Upper lobe of right lung (tissue), 1 donor: ENCODE data around the gene ENTPD6. TPM values are rescaled to one million over a fixed set of nuclear protein-coding genes. Genes with fewer than 3 reads are reported as not detected.

Source experiments
- ATAC-seq: fragments of 200-7000 bp; cut with Tn5 transposase; one replicate; pipeline ENCODE4 v1.9.1; 2020; ENCODE audit warnings: mild to moderate bottlenecking, moderate library complexity
- DNase-seq: peaks from one replicate; pipeline ENCODE4 v3.0.0-alpha.2; 2020
- H3K27ac ChIP-seq: fragments of 200-600 bp; one replicate; pipeline ENCODE4 v1.8.0; 2022
- H3K27me3 ChIP-seq: fragments of 200-600 bp; one replicate; pipeline ENCODE4 v1.8.0; 2022; ENCODE audit warnings: mild to moderate bottlenecking
- H3K36me3 ChIP-seq: fragments of 200-600 bp; one replicate; pipeline ENCODE4 v1.8.0; 2022
- H3K4me1 ChIP-seq: fragments of 200-600 bp; one replicate; pipeline ENCODE4 v1.8.0; 2022
- H3K4me3 ChIP-seq: fragments of 200-600 bp; one replicate; pipeline ENCODE4 v1.8.0; 2022; ENCODE audit warnings: mild to moderate bottlenecking
- H3K9me3 ChIP-seq: fragments of 200-600 bp; one replicate; pipeline ENCODE4 v1.8.0; 2022
- intact Hi-C: fragments of 100-400 bp; cut with DNase I; formaldehyde crosslinking; loops from one replicate; pipeline ENCODE4 v1.11.0; 2022
- total RNA-seq: library from RNA; stranded (reverse); fragmentation: NEBNext Ultra II Directional; extraction: Animal tissue kit (Norgen Biotek cat#: 25700); gene quantifications from one replicate; pipeline ENCODE4 v1.2.1, GENCODE V29; 2021
- TF ChIP-seq, protein P1 (sequence below): fragments of 200-600 bp; IDR thresholded peaks from one replicate; pipeline ENCODE4 v1.8.0; 2022; ENCODE audit warnings: antibody characterized with exemption
- donor health status: DM: no; HTN: yes; CAD: no; lungs with severe emphysema.

The ENTPD6 gene
- total RNA-seq, 1 donor from 2014 or later = 75.6 TPM

DNA sequence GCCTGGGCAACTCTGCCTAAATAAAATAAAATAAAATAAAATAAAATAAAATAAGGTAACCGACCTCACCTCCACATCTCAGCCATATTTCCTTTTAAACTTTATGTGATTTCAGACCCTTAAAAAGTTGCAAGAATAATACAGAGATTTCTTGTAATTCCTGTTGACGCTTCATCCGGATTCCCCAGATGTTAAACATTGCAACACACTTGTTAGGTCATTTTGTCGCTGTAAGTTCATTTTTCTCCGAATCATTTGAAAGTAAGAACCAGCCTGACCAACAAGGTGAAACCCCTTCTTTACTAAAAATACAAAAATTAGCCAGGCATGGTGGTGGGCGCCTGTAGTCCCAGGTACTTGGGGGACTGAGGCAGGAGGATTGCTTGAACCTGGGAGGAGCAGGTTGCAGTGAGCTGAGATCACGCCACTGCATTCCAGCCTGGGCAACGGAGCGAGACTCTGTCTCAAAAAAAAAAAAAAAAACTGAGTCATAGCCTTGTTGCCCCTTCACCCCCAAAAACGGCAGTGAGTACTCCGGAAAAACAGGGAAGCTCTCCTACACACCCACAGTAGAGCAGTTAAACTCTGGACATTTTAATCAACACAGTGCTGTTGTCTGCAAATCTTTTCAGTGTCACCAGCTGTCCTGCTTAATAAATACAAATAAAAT lies 58.2 kb downstream of the ENTPD6 start:
- TF ChIP-seq, protein P1, sequence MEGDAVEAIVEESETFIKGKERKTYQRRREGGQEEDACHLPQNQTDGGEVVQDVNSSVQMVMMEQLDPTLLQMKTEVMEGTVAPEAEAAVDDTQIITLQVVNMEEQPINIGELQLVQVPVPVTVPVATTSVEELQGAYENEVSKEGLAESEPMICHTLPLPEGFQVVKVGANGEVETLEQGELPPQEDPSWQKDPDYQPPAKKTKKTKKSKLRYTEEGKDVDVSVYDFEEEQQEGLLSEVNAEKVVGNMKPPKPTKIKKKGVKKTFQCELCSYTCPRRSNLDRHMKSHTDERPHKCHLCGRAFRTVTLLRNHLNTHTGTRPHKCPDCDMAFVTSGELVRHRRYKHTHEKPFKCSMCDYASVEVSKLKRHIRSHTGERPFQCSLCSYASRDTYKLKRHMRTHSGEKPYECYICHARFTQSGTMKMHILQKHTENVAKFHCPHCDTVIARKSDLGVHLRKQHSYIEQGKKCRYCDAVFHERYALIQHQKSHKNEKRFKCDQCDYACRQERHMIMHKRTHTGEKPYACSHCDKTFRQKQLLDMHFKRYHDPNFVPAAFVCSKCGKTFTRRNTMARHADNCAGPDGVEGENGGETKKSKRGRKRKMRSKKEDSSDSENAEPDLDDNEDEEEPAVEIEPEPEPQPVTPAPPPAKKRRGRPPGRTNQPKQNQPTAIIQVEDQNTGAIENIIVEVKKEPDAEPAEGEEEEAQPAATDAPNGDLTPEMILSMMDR = no peak
- no peaks in the 10 kb centered on the region for H3K9me3 ChIP-seq
- intact Hi-C loops = no loop called here
- H3K27ac ChIP-seq = peak overlapping the region; percentile 64
- no peaks in the 10 kb centered on the region for H3K36me3 ChIP-seq
- H3K4me1 ChIP-seq = peaks cover 51% of the 10 kb centered on the region
- H3K27me3 ChIP-seq = no peaks in the 10 kb centered on the region
- peak; percentile 40 for ATAC-seq
- DNase-seq = no peak
- no peak overlapping the region for H3K4me3 ChIP-seq

DNA sequence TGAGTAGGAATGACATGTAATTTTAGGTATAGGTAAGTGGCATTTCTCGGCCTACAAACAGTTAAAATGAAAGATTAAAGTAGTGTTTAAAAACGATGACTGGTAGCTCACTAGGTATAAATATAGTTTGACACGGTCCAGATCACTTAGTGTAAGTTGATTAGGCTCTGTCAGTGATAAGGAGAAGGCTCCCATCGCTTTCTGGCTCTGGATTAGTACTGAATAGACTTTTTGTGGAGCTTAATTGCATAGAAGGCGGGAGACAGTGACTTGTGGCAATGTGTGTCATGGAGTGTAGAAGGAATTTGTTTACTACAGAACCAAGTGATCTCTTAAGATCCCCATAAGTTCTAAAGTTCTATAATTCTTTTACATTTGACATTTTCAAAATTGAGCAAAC lies 59.1 kb downstream of the ENTPD6 start:
- peaks cover 44% of the 10 kb centered on the region for H3K4me1 ChIP-seq
- no peak for ATAC-seq

DNA sequence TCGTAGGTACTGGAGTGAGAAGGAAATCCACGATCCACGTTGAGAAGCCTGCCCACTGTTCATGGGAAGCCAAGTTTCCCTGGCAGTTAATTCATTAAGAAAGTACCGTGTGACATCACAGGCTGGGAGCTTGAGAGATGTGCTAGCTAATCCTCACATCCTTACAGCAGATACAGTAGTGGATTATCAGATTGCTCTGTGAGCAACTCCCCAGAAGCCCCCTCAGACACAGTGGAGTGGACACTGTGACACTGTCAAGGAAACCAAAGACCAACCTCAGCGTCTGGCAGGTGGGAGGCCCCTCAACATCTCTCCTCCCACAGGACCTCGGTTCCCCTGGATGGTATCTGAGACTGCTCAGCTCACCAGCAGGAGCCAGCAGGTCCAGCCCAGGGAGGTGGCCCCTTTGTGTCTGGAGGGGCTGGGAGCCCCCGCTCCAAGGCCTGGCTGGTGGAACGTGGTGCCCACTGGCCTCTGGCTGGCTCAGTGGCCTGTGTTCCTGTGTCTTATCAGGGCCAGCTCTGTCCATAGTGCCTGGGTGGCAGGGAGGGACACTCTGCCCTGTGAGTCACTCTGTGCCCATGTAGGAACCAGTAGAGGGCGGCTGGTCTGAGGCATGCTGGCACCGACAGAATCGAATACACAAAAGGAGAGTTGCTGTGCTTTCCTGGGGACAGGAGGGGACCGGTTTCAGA lies 59.6 kb downstream of the ENTPD6 start:
- ATAC-seq (peak; percentile 96), DNase-seq (peak; percentile 84)
- H3K4me3 ChIP-seq = no peak overlapping the region
- peak overlapping the region; percentile 64 for H3K27ac ChIP-seq
- TF ChIP-seq, protein P1 = no peak
- peaks cover 39% of the 10 kb centered on the region for H3K4me1 ChIP-seq
- no peaks in the 10 kb centered on the region for H3K27me3 ChIP-seq
- intact Hi-C loops = no loop called here
- H3K9me3 ChIP-seq = no peaks in the 10 kb centered on the region
- H3K36me3 ChIP-seq = peaks cover 11% of the 10 kb centered on the region

More for the DNA sequence above, 59.1 kb downstream of the ENTPD6 start:
- intact Hi-C loops = no loop called here
- peaks cover 5% of the 10 kb centered on the region for H3K36me3 ChIP-seq
- no peak overlapping the region for H3K4me3 ChIP-seq
- no peaks in the 10 kb centered on the region for H3K9me3 ChIP-seq
- TF ChIP-seq, protein P1 = no peak
- DNase-seq = no peak
- H3K27me3 ChIP-seq = no peaks in the 10 kb centered on the region
- peak overlapping the region; percentile 64 for H3K27ac ChIP-seq

DNA sequence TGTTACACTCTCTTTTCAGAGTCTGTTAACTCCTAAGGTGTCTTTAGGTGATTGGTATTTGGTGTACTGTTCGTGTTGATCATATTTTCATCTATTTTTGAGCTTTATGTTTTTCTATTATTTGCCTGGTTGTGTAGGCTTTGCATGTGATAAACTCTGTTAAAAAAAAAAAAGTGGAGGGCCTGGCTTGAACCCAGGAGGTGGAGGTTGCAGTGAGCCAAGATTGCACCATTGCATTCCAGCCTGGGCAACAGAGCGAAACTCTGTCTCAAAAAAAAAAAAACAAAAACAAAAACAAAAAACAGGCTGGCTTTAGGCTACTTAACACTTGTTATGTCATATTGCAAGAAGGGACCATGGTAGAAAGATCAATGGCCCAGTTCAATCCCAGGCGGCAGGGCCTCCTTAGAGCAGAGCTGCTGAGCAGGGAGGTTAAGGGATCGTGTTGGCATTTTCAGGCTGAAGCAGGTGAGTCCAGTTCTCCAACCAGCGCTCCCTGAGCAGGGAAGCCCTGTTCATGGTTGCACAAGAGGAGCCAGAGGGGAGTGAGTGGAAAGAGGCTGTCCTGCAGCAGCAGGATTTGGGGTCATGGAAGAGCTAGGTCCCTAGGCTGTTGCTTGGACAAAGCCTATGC lies 60.8 kb downstream of the ENTPD6 start:
- no peaks in the 10 kb centered on the region for H3K27me3 ChIP-seq
- TF ChIP-seq, protein P1 = no peak
- no peaks in the 10 kb centered on the region for H3K9me3 ChIP-seq
- ATAC-seq (peak; percentile 58), DNase-seq (peak; percentile 71)
- H3K4me1 ChIP-seq = peaks cover 39% of the 10 kb centered on the region
- intact Hi-C loops = no loop called here
- peak overlapping the region; percentile 79 for H3K27ac ChIP-seq
- H3K4me3 ChIP-seq = no peak overlapping the region
- H3K36me3 ChIP-seq = peaks cover 23% of the 10 kb centered on the region

DNA sequence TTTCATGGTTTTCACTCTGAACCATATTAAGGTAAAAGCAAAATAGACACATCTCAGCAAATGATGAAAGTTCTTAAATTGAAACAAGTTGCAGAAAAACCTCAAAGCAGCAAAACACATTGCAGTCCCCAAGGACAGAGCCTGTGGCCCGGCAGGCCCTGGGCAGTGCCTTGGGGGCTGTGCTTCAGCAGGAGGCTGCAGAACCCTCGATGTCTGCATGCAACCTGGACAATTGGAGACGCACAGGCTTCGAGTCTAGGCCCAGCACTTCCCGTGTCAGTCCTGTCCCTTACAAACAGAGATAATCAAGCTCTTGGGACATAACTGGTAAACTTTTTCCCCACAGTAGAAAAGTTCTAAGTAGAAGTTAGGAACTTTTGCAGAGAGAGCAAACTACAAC lies 61.6 kb downstream of the ENTPD6 start:
- intact Hi-C loops = no loop called here
- no peak for DNase-seq
- H3K27me3 ChIP-seq = no peaks in the 10 kb centered on the region
- no peak for ATAC-seq
- peak overlapping the region; percentile 55 for H3K27ac ChIP-seq
- TF ChIP-seq, protein P1 = no peak
- peaks cover 23% of the 10 kb centered on the region for H3K36me3 ChIP-seq
- no peaks in the 10 kb centered on the region for H3K9me3 ChIP-seq
- no peak overlapping the region for H3K4me3 ChIP-seq
- peaks cover 39% of the 10 kb centered on the region for H3K4me1 ChIP-seq
